ENCODE data around the gene PDE2A. TPM values are rescaled to one million over a fixed set of nuclear protein-coding genes. Genes with fewer than 3 reads are reported as not detected.

Gene PDE2A
- total RNA-seq, 1 experiment from 2014 or later: 0.74 TPM

GRCh38 chr11:72623052-72623451 is 51.2 kb downstream of the PDE2A start:
- ChIA-PET CTCF (interaction anchor here (0.6 kb wide), 1 partner anchor 24 kb away, joined by 3 read pairs; no protein-coding TSS in a partner anchor), POLR2A (no interaction called here)
- TF ChIP-seq TCF7L2 (IDR thresholded peaks at IDR 0.05; ENCODE audit: low read depth, low read length) (no peak), REST (IDR thresholded peaks at IDR 0.05; ENCODE audit: insufficient read depth in 1 of 2, low read depth in 2 of 2, low read length in 1 of 2) (no peak), CTCF (IDR thresholded peaks at IDR 0.05) (no peak), SIN3A (IDR thresholded peaks at IDR 0.05; ENCODE audit: borderline replicate concordance, insufficient read depth, low read depth, low read length) (no peak), POLR2AphosphoS5 (IDR thresholded peaks at IDR 0.05; ENCODE audit: low read depth, low read length) (no peak)
- no peak overlapping the region for H3K4me3 ChIP-seq (ENCODE audit: low read depth in 2 of 2, low read length in 2 of 2)
- no peaks in the 10 kb centered on the region for H3K4me1 ChIP-seq (ENCODE audit: control insufficient read depth, insufficient read depth, low read length)
- H3K36me3 ChIP-seq (ENCODE audit: control insufficient read depth, insufficient read depth, low read length): no peaks in the 10 kb centered on the region
- no peak overlapping the region for H3K27ac ChIP-seq (ENCODE audit: low read length)
- H3K27me3 ChIP-seq (ENCODE audit: control insufficient read depth, insufficient read depth, low read length): peaks cover 12% of the 10 kb centered on the region; the same call in 1 of the 2 replicates
- no TSS peak for BruUV-seq (replicated peaks)
- in situ Hi-C loops (cut with HindIII; ENCODE audit: low pct_unique_long_range_greater_than_20kb, low sequenced_read_pairs): loop anchor here (5.0 kb wide), 1 partner anchor 66 kb away; no protein-coding TSS in a partner anchor
- H3K9me3 ChIP-seq (ENCODE audit: control insufficient read depth, insufficient read depth, low read depth, low read length): no peaks in the 10 kb centered on the region
- intact Hi-C loops (cut with micrococcal nuclease; ENCODE audit: unreplicated experiment): no loop called here
- ATAC-seq (no peak), DNase-seq (ENCODE audit: low read depth, low spot score) (no peak)

- no peaks in the 10 kb centered on the region for H3K9me3 ChIP-seq (ENCODE audit: control insufficient read depth, insufficient read depth, low read depth, low read length)
- DNase-seq (ENCODE audit: low read depth, low spot score) (no peak), ATAC-seq (no peak)
- ChIA-PET POLR2A (no interaction called here), CTCF (no interaction called here)
- H3K27ac ChIP-seq (ENCODE audit: low read length): no peak overlapping the region
- H3K4me3 ChIP-seq (ENCODE audit: low read depth in 2 of 2, low read length in 2 of 2): no peak overlapping the region
- no peaks in the 10 kb centered on the region for H3K36me3 ChIP-seq (ENCODE audit: control insufficient read depth, insufficient read depth, low read length)
- BruUV-seq (replicated peaks): no TSS peak
- TF ChIP-seq POLR2AphosphoS5 (IDR thresholded peaks at IDR 0.05; ENCODE audit: low read depth, low read length) (no peak), REST (IDR thresholded peaks at IDR 0.05; ENCODE audit: insufficient read depth in 1 of 2, low read depth in 2 of 2, low read length in 1 of 2) (no peak), SIN3A (IDR thresholded peaks at IDR 0.05; ENCODE audit: borderline replicate concordance, insufficient read depth, low read depth, low read length) (no peak), CTCF (IDR thresholded peaks at IDR 0.05) (no peak)
- in situ Hi-C loops (cut with HindIII; ENCODE audit: low pct_unique_long_range_greater_than_20kb, low sequenced_read_pairs) (loop anchor here (5.0 kb wide), 1 partner anchor 64 kb away; no protein-coding TSS in a partner anchor), intact Hi-C loops (cut with micrococcal nuclease; ENCODE audit: unreplicated experiment) (no loop called here)
- peaks cover 12% of the 10 kb centered on the region; the same call in 1 of the 2 replicates for H3K27me3 ChIP-seq (ENCODE audit: control insufficient read depth, insufficient read depth, low read length)
- H3K4me1 ChIP-seq (ENCODE audit: control insufficient read depth, insufficient read depth, low read length): no peaks in the 10 kb centered on the region
Observed at GRCh38 chr11:72621008-72621610, 53.1 kb downstream of the PDE2A start.

All from Panc1 (cell line).